Left renal pelvis (tissue), 4 donors: ENCODE results near the gene CREB3L1. TPM values are rescaled to one million over a fixed set of nuclear protein-coding genes. Genes with fewer than 3 reads are reported as not detected.

ENCODE experiments used
- DNase-seq, 4 donors: peaks; one replicate each; pipeline ENCODE4 v3.0.0-alpha.2; 2013; ENCODE audit warnings: low read depth in 4 of 4, low spot score in 3 of 4
- polyA plus RNA-seq, 4 donors: library from polyadenylated mRNA; unstranded; fragments of 120-200 nt; gene quantifications; one replicate each; pipeline ENCODE4 v1.2.1, GENCODE V29; 2013; ENCODE audit not compliant: insufficient read length in 4 of 4

CREB3L1 gene
- polyA plus RNA-seq, 4 donors = 15.7 to 73.2 (median 19.8) TPM

DNA sequence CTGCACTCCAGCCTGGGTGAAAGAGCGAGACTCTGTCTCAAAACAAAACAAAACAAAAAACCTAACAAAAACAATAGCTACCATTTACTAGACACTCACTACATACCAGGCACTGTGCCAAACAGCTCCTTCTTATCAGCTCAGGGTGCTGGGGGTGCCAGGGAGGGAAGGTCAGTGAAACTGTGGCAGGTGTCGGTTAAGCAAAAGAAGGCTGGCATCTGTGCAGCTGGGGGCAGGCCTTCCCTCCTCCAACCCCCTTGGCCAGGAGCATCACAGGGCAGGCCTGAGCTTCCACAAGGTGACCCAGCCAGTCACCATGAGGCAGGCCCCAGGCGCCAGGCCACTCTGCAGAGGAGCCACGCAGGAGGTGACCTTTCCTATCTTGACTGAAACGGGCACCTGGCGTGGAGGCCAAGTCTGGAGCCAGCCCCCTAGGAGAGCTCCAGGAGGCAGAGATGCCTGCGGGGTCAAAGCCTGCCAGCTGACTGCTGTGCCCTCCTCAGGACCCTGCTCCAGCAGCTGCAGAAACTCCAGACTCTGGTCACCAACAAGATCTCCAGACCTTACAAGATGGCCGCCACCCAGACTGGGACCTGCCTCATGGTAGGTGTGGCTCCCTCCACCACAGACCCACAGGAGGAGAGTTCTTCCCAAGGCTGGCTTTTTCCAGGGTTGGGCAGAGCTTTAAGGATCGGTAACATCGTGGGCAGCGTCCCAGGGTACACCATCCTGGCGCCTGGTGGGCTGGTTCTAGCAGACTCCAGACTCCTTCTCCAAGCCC is 38.5 kb downstream of the CREB3L1 start:
- no peak for DNase-seq

DNA sequence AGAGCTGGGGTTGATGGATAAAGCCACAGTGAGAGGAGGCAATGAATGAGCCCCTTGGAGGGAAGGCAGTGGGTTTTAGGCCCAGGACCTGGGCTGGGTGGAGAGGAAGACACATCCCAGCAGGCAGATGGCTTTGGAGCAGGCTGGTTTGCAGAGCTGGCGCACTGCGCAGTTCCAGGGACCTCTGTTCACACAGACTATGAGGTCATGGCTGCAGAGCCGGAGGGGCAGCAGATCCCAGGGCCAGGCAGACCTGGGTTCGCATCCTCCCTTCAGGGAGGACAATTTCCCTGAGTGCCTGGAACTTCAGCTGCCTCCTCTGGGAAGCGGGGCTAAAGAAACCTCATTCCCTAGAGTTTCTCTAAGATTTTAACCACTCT is 41.6 kb downstream of the CREB3L1 start:
- DNase-seq = no peak

DNA sequence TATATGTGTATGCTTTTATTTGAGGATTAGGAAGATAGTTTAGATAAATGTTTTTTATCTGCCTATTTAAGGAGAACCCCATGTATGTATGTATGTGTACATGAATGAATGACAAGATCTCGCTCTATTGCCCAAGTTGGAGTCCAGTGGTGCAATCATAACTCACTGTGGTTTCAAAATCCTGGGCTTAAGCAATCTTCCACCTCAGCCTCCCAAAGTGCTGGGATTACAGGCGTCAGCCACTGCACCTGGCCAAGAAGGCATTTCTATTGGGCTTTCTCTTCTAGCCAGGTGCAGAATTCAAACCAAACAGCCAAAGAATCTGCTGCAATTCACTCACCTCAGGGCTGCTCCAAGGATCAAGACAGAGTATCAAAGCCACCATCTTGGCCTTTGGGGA is 44.3 kb downstream of the CREB3L1 start:
- no peak for DNase-seq

DNA sequence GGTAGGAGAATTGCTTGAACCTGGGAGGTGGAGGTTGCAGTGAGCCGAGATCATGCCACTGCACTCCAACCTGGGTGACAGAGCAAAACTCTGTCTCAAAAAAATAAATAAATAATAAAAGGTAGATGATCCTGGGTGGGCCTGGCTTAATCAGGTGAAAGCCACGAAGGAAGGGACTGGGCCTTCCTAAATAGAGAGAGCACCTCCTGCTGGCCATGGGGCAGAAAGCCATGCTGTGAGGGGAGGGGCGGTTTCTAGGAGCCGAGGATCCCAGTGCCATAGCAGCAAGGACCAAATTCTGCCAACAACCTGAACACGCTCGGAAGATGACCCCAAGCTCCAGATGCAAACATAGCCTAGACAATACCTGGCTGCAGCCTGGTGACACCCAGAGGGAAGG is 45.3 kb downstream of the CREB3L1 start:
- no peak for DNase-seq

DNA sequence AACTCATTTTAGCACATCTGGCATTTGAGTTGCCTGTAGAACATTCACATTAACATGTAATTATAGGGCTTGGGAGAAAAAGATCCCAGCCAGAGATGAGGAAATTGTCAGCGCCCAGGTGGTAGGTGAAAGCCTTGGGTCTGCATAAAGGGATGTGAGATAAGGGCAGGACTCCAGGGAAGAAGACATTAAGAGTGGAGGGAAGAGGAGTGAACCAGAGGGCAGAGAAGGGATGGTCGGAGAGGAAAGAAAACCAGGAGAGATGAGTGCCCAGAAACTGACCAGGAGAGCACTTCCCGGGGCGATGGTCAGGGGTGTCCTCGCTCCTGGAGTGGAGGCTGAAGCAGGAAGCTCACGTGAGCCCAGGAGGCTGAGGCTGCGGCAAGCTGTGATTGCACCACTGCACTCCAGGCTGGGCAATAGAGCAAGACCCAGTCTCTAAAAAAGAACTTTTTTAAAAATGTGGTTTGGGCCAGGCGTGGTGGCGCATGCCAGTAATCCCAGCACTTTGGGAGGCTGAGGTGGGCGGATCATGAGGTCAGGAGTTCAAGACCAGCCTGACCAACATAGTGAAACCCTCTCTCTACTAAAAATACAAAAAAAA is 49.5 kb downstream of the CREB3L1 start:
- DNase-seq = no peak

DNA sequence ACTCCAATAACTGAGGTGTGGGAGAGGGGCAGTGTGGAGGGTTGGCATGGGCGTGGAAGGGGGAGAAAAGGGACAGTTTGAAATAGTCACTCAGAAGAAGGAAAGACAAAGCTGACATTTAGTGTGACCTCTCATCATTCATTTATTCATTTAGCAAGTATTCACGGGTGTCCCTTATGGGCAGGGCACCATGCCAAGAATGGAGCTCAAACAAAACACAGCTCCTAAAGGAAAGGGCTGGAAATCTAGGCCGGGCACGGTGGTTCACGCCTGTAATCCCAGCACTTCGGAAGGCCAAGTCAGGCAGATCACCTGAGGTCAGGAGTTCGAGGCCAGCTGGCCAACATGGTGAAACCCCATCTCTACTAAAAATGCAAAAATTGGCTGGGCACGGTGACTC is 50.4 kb downstream of the CREB3L1 start:
- DNase-seq = no peak

DNA sequence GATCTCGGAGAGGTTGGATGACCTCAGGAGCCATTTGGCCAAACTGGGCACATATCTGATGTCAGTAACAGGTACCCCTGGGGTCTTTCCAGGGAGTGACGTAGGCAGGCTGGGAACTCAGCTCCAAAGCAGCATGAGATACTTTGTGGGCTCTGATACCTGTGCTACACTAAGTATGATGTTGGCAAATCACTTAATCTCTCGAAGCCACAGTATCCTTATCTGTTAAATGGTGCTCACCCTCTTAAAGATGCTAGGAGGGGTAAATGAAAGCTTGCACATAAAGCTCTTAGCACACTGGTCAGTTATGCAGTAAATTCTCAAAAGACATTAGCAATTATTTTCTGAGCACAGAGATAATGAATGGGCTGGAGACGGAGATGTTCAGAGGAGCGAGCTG is 52.7 kb downstream of the CREB3L1 start:
- DNase-seq = no peak

DNA sequence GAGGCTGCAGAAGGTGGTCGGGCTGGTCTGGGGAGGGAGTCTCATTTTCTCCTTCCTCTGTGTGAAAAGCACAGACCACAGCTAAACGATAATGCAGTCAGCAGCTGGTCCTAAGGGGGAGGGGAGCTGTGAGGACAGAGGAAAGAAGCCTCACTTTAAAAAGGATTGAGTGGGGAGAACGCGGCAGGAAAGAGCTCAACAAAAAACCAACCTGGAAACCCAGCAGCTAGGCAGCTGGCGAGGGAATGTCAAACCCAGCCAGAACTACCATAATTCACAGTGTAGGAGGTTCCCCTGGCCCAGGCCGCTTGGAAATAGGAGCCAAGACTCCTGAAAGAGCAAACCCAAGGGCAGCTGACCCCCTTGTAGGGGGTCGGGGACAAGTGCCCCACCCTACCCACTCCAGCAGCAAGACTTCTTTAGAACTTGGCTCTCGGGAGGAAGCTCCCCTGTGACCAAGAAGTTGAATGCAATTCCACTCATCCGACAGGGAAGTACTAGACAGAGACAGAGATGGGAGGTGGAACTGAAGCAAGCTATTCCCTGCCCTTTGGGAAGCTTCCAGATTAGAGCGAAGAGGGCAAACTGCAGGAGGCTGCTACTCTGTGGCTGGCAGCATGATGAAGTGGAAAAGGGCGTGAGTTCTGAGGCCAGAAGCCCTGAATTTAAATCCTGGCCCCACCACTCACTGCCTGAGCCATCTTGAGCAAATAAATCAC is 53.3 kb downstream of the CREB3L1 start:
- DNase-seq = no peak

DNA sequence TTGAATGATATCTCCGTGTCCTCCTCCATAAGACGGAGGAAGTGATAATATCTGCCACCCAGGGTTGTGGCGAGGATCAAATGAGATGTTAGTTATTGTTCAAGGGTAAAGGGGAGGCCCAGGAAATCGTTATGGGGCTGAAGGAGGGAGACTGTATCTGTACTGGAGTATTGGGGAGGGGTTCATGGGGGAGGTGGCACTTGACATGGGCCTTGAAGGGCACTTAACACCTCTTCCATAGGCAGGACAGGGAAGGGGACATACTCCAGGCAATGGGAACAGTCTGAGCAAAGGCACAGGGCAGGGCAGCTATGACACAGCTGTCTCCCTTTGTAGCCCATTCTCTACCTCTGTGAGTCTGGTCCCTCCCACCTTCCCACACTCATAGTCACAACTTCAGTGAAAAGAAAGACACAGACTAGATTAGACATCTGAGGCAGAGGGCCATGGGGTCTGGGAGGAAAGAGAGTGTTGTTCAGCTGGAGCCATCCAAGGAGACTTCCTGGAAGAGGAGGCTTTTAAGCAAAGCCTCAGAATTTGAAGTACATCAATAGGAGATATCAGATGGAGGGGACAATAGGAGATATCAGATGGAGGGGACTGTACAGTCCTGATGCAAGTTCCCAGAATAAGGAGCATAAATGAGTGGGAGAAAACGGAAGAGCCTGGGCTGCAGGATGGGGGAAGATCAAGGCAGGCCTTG is 54.0 kb downstream of the CREB3L1 start:
- DNase-seq = no peak

DNA sequence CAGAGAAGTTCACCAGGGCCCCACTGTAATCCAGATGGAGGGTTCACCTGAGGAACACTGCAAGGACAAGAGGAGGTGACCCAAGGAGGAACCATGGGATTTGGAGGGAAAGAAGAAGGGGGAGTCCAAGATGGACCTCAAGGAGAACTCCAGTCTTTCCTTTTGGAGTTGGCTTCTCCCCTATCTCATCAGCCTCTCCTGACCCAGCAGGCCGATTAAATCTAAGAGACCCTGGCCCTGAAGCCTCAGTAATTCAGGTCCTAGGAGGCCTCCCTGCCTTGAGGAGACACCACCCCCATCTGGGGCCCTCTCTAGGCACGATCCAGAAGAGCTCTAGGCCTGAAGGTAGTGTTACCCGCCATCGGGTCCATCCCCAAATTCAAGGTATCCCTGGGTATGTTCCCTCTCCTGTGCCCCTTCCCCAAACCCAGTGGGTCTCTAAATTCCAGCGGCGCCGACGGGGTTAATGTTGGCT is 54.7 kb downstream of the CREB3L1 start:
- no peak for DNase-seq

DNA sequence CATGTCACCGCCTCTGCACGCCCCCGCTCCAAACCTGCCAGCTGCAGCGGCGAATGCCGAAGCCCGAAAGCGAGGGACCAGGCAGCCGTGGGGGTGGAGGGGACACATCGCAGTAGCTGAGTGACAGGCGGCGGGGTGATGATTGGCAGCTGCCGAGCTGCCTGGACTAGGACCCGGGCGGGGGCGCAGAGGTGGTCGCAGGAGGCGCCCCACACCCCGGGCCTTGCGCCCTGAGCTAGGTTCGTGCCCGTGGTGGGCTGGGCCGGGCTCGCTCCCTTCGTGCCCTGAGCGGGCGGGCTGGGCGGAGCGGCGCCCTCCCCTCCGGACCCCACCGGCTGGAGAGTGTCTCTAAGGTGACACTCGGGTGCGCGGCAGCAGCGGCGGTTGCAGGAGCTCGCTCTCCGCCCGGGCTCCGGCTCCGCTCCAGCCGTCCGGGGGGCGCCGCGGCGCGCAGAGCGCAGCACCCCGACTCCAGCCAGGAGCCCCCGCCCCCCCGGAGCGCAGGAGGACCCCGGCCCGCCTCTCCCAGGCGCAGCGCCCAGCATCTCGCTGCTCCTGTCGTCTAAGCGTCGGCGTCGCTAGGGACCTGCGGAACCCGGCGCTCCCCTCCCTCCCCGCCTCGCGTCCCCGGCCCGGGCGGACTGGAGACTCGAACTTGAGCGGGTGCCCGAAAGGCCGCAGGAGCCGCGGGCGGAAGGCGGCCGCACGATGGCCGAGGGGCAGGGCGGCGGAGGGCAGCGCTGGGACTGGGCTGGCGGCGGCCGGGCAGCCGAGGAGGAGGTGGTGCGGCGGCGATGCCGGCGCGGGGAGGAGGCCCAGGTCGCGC is 55.3 kb downstream of the CREB3L1 start:
- DNase-seq = no peak

DNA sequence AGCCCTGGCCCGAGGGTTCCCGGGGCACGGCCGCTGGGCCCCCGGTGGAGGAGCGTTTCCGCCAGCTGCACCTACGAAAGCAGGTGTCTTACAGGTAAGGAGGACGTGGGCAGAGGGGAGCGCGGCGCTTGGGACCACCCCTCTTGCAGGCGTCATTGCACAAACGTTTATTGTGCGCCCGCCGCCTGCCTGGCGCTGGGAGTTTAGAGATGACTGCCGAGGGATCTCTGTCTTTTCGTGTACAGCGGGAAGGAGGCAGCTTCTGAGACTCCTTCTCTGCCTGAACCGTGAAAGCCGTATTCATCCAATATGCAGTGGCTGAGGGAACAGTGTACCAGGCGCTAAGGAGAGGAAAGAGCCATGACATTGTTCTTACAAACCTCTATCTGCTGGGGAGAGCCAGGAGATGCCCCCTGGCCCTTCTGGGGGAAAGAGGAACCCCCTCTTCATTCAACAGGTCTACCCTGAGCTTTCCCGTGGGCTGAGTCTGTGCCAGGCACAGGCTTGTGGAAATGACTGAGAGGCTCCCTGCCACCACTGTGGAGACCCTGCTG is 56.0 kb downstream of the CREB3L1 start:
- no peak for DNase-seq

DNA sequence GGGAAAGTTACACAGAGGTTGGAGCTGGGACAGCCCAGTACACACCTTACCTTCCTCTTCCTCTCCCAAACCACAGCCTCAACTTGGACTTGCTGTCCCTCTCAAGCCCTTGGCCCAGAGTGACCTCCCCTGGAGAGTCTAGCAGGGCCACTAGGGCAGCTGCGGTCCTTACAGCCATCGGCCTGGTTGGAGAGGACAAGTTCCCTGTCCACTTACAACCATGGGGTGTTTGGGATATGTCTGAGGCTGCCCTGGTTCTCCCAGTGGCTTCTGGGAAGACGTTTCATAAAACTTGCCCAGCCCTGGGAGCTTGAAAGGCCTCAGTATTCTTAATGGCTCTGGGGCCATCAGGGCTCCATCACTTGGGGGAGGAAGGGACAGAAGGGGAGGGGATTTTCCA is 56.7 kb downstream of the CREB3L1 start:
- DNase-seq = no peak

DNA sequence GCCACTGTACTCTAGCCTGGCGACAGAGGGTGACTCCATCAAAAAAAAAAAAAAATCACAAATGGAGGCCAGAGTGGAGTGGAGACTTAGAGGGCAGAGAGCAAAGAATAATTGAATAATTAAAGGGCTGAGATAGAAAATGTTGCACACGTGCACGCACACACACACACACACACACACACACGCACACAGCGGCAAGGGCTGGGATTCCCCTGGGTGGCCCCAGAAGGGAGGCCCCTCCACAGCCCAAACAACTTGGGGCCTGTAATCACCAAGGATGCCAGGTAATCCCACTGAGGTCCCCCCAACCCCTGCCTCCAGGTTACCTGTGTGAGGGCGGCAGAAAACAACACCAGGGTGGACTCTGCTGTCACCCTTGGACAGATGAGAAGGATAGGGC is 57.8 kb downstream of the CREB3L1 start:
- DNase-seq = no peak

DNA sequence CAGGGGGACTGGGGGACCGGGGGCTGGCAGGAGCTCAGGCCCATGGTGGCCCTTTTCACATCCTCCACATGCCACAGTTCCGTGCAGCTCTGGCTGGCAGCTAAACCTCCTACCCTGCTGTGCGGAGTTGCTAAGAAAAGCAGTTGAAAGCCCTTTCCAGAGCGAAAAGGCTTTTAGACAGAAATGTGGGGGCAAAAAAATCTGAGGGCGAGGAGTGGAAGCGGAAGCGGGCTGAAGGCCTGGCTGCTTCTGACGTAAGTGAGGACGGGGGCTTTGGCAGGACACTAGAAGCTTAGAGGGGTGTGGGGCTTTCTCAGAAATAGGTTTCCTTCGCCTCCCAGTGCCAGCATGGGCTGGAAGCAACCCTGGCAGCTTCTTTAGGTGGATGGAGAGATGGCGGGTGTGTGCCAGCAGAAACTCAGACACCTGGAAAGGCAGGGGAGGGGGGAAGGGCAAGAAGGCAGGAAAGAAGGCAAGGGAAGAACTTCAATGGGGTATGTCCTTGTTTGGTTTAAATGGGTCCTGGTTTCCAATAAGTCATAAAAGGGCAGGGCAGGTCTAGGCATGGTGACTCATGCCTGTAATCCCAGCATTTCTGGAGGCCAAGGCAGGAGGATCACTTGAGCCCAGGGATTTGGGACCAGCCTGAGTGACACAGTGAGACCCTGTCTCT is 58.6 kb downstream of the CREB3L1 start:
- no peak for DNase-seq

DNA sequence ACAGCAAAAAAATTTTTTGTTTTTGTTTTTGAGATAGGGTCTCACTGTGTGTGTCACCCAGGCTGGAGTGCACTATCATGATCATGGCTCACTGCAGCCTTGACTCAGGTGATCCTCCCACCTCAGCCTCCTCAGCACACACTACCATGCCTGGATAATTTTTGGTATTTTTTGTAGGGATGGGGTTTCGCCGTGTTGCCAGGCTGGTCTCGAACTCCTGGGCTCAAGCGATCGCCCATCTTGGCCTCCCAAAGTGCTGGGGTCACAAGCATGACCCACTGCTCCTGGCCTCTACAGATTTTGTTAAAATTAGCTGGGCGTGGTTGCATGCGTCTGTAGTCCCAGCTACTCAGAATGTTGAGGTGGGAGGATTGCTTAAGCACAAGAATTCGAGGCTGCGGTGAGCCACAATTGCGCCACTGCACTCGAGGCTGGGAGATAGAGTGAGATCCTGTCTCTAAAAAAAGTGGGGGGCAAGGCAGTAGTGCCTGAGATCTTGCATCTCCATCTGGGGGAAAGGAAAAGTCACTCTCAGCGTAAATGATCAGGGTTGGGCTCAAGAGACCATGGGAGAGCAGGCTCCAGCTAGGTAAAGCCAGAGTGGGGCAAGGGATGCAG is 59.2 kb downstream of the CREB3L1 start:
- DNase-seq = no peak

DNA sequence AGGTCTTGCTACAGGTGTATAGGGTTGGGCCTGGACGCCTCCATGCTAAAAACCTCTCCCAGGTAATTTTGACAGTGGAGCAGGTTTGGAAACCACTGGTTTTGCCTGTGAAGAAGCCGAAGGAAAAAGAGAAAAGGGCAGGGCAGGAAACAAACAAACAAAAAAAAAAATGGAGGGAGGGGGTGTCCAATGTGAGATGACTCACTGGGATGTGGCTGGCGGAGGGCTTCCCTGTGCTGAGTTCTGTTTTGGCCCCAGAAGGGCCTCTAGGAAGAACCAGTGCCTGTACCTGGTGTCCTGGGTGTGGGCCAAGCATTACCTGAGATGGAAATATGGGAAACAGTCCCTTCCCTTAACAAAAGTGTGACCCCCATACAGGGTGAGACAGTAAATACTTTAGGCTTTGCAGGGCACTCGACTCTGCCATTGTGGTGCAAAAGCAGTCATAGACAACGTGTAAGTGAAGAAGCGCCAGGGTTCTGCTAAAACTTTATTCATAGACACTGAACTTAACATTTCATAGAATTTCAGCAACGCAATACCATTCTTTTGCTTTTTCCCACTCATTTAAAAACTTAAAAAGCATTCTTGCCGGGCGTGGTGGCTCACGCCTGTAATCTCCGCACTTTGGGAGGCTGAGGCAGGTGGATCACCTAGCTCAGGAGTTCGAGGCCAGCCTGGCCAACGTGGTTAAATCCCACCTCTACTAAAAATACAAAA is 60.3 kb downstream of the CREB3L1 start:
- no peak for DNase-seq

DNA sequence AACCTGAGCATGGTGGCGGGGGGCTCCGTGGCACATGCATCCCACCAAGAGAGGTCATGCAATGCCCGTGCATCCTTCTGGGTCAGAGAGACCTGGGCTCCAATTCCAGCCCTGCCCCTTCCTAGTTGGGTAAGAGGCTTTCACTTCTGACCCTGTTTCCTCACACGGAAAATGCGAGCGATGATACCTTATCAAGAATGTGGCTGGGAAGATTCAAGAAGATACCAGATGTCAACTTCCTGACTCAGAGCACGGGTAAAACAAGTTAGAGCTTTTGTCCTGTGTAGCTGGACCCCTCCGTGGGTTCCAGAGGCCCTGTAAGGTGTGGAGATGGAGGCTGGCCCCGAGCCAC is 61.1 kb downstream of the CREB3L1 start:
- DNase-seq = no peak
